Activated T-cell treated with anti-CD3 and anti-CD28 coated beads, Interleukin-2, amount 50 U/mL, for 1 hour (primary cell): Measurements from ENCODE around the gene PSME3.

Source experiments
- DNase-seq: peaks from one replicate; pipeline ENCODE4 v3.0.0-alpha.2; 2020

PSME3 gene

GRCh38 chr17:42818379-42818778 lies 14.8 kb upstream of the PSME3 start:
- no peak for DNase-seq

- DNase-seq = peak; percentile 61
Measured at GRCh38 chr17:42819939-42820535, 13.2 kb upstream of the PSME3 start.

GRCh38 chr17:42821176-42821575 lies 12.0 kb upstream of the PSME3 start:
- DNase-seq = no peak

- DNase-seq = no peak
Measured at GRCh38 chr17:42827472-42827871, 5.7 kb upstream of the PSME3 start.

- no peak for DNase-seq
Measured at GRCh38 chr17:42830971-42831370, 2.2 kb upstream of the PSME3 start.

- no peak for DNase-seq
Measured at GRCh38 chr17:42832213-42832933, 824 bp upstream of the PSME3 start.

GRCh38 chr17:42833767-42834422 lies 698 bp downstream of the PSME3 start:
- DNase-seq = no peak

GRCh38 chr17:42835732-42836131 lies 2.5 kb downstream of the PSME3 start:
- DNase-seq = no peak

GRCh38 chr17:42841975-42842685 lies 8.9 kb downstream of the PSME3 start:
- DNase-seq = no peak

GRCh38 chr17:42843358-42843934 lies 10.2 kb downstream of the PSME3 start:
- no peak for DNase-seq

GRCh38 chr17:42844271-42844670 lies 11.1 kb downstream of the PSME3 start, which contains the start of gene AOC2:
AOC2 (plus strand) TSS chr17:42844580; CDS start chr17:42844627, 47 bp downstream.
- no peak for DNase-seq

GRCh38 chr17:42844761-42845555 lies 11.8 kb downstream of the PSME3 start:
- DNase-seq = no peak

GRCh38 chr17:42845556-42845917 lies 12.3 kb downstream of the PSME3 start:
- no peak for DNase-seq

- DNase-seq = no peak
Measured at GRCh38 chr17:42845918-42846593, 12.9 kb downstream of the PSME3 start.

GRCh38 chr17:42846594-42847280 lies 13.5 kb downstream of the PSME3 start:
- no peak for DNase-seq

GRCh38 chr17:42848093-42848492 lies 14.9 kb downstream of the PSME3 start:
- DNase-seq = no peak

GRCh38 chr17:42849031-42849430 lies 15.8 kb downstream of the PSME3 start:
- no peak for DNase-seq

- no peak for DNase-seq
Measured at GRCh38 chr17:42849451-42850181, 16.4 kb downstream of the PSME3 start.

- DNase-seq = no peak
Measured at GRCh38 chr17:42850954-42851353, 17.8 kb downstream of the PSME3 start, which contains the start of gene AOC3. AOC3 (plus strand) TSS chr17:42851199; CDS start chr17:42851344, 145 bp downstream.
